Right kidney (tissue), 1 donor: ENCODE results near the gene AKAP1.

Experiments
- DNase-seq: peaks from one replicate; pipeline ENCODE4 v3.0.0-alpha.2; 2016

The AKAP1 gene

DNA sequence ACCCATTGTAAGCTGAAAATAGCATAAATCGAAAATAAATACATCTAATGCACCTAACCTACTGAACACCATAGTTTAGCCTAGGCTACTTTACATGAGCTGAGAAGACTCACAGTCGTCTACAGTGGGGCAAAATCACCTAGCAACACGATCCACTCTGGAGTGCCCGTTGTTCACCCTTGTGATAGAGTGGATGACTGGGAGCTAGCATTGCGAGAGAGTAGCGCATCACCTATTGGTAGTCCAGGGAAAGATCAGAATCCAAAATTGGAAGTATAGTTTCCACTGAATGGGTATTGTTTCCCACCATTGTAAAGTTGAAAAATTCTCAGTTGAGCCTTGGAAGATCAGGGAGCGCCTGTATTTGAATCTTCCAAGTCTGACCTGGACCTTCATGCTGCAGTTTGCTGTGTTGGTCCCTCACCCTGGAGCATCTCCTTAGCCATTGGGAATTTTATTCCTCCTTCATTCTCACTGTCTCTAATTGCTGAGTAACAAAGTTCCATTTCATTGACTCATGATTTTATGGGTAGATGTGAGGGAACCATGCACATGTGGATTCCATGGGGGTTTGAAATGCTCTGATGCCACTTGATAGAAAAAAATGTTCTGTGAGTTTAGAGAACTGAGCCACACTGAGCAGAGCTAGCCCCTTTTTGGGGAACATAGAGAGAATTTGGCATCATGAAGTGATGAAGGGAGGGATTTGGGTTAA, 19.6 kb downstream of the AKAP1 start:
- no peak for DNase-seq

GRCh38 chr17:57105591-57105990, 20.5 kb downstream of the AKAP1 start:
- DNase-seq = no peak

GRCh38 chr17:57106107-57106835, 21.2 kb downstream of the AKAP1 start:
- no peak for DNase-seq

DNA sequence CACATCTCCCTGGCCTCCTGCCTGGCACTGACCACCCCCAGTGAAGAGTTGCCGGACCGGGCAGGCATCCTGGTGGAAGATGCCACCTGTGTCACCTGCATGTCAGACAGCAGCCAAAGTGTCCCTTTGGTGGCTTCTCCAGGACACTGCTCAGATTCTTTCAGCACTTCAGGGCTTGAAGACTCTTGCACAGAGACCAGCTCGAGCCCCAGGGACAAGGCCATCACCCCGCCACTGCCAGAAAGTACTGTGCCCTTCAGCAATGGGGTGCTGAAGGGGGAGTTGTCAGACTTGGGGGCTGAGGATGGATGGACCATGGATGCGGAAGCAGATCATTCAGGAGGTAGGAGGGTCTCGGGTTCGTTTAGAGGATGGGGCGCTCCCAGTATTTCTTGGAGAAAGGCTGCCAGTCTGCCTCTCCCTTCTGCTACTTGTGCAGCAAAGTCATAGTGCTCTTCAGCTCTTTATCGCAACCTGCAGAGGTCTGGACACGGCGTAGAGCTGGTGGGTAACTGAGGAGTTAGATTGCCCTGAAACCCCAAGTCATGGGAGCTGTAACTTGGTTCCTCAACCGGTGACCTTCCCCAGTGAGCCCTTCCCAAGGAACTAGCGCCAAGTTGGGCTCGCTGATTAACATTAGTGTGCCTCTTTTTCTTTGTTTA, 21.9 kb downstream of the AKAP1 start:
- DNase-seq = no peak

DNA sequence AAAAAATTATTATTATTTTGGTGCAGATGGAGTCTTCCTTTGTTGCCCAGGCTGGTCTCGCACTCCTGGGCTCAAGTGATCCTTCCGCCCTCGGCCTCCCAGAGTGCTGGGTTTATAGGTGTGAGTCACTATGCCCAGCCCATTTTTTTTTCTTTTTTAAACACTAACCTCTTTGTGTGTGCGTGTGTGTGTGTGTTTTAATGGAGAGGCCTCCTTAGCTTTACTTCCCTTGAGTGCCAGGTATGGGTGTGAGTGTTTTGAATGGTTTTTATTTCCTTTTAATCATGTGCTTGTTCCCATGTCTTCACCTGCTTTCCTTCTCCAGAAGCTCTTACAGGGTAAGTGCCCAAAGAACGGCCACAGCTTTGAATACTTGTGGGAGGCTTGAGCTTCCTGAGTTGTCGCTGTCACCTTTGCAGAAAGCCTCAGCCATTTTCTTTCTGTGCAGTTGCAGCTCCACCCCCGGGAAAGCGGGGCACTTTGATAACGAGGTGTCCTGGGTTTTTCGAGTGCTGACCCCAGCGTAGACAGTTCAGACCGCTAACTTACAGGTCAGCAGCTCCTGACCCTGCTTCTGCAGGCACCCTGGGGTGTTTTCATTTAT, 22.6 kb downstream of the AKAP1 start:
- no peak for DNase-seq

DNA sequence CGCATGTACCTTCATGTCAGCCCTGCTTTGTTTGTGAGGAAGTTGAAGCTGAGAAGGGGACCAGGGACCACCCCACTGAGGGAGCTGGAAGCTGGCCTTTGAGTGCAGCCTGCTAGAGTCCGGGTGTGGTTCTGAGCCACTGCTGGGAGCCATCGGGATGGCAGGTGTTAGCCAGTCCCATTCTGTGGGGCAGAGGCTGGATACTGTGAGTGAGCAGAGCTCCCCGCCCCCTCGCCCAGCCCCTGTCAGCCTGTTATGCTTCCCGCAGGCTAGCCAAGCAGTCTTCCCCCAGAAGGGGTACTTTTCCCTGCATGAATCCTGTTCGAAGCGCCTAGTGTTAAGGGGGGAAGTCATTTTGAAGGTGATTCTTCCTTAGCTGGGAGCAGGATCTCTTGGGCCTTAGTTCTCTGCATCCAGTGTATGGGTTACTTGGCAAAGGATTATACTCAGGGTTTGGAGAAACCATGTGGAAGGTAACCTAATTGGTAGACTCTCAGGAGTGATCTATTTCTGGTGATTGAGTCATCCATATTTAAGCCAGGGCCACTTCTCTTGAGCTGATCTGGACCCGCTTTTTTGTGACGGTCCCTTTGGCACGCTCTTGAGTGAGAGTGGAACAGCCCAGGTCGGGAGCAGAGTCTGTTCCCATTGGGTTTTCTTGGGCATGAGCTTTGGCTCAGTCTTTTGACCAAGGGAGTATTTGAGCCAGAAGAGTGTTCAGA, 23.8 kb downstream of the AKAP1 start:
- no peak for DNase-seq

DNA sequence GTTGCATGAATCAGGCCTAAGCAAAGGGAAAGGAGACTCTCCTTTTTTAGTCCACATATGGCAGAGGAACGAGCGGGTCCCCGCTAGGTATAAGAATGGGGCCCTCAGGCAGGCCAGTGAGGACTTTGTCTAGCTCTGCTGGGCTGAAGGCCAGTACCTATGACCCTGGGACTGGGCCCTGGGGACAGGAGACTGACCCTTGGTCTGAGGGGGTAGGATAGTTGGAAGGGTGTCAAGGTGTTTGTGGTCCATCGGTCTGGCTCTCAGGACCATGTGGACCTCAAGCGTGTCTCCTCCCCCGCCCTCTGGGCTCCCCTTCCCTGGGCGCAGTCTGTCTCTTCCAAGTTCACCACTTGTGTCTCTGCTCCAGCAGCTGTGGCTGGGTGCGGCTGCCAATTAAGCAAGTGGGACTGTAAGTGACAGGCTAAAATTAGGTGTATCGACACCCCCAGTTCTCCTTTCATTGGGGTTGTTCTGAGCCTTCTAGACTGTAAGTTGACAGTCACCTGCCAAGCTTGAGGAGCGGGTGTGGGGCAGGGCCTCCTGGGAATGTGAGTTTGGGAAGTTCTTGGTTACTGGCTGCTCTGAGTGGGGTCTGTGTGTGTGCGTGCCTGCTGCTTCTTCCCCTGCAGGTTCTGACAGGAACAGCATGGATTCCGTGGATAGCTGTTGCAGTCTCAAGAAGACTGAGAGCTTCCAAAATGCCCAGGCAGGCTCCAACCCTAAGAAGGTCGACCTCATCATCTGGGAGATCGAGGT, 24.5 kb downstream of the AKAP1 start:
- no peak for DNase-seq

- DNase-seq = no peak
These were observed 25.1 kb downstream of the AKAP1 start for GRCh38 chr17:57110152-57110542.

DNA sequence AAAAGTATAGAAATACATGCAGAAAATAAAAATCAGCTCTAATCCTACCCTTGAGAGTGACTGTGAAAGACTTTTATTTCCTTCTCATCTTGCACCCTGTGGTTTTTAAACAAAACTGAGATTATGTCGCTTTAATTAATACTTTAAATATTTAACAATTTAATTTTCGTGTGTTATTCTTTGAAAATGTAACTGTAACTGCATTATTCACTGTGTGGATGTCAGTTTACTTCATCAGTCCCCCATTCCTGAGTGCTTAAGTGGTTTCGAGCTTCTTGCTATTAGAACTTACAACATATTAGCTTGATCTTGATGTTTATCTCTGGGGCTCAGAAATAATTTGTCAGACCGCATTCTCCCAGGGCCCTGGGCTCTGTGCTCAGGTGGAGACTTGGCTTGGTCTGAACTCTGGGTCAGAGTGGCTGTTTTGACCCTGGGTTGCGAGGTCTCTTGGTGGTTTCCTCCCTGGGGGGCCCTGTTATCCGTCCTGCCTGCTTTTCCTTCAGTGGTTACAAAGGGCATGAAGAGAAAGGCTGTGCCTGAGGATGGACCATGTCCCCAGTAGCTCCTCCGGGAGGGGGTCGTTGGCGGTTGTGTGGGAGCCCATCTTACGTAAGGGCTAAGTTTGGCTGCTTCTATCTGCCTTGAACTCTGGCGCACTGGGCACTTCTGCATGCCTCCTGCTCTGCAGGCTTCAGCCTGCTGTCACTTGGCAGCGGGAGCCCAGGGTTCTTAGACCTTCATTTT, 25.7 kb downstream of the AKAP1 start:
- DNase-seq = no peak

DNA sequence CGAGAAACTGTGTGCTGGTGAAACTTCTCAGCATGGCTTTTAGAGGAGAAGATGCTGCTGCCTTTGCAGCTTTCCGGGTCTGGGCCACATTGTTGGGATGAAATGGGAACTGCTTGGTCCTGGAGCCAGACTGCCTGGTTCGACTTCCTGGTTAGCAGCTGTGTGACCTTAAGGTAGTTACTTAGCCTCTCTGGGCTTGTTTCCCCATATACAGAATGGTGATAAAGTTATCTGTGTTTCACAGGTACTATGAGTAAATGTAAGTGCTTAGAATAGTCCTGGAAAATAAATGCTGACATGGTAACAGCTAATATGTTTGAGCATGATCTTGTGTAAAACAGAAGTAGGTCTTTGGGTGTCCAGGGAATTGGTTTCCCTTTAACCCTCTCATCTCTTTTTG, 26.3 kb downstream of the AKAP1 start:
- no peak for DNase-seq

GRCh38 chr17:57113011-57113410, 28.0 kb downstream of the AKAP1 start:
- DNase-seq = no peak

DNA sequence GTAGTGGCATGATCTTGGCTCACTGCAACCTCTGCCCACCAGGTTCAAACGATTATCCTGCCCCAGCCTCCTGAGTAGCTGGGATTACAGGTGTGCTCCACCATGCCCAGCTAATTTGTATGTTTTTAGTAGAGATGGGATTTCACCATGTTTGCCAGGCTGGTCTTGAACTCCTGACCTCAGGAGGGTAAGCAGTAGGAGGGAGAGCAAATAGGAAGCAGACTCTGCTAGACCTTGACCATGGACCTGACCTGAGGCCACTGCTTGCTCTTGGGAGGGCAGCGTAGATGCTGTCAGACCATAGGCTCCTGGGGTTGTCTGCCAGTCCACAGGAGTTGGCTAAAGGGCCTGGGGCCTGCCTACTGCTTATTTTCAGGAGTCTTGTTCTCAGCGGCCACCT, 28.6 kb downstream of the AKAP1 start:
- DNase-seq = no peak

DNA sequence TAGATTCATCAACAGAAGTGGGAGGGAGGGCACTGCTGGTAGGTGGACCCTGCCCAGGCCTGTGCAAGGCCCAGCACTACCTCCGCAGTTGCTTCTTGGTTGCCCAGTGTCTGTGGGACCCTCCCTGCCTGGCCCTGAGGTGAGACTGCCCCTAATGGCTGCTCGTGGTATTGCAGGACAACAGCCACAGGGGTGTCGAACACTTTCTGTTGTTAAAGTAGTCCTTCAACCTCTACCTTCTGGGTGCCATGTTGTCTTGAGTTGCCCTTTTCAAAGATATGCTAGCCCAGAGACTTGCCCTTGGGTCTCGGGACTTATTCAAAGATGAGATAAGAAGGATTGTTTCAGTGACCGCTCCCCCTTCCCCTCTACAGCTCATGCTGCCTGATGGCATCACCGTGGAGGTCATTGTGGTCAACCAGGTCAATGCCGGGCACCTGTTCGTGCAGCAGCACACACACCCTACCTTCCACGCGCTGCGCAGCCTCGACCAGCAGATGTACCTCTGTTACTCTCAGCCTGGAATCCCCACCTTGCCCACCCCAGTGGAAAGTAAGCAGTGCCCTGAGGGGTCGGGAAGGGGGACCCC, 29.1 kb downstream of the AKAP1 start:
- no peak for DNase-seq

GRCh38 chr17:57115377-57115776, 30.3 kb downstream of the AKAP1 start:
- DNase-seq = no peak

DNA sequence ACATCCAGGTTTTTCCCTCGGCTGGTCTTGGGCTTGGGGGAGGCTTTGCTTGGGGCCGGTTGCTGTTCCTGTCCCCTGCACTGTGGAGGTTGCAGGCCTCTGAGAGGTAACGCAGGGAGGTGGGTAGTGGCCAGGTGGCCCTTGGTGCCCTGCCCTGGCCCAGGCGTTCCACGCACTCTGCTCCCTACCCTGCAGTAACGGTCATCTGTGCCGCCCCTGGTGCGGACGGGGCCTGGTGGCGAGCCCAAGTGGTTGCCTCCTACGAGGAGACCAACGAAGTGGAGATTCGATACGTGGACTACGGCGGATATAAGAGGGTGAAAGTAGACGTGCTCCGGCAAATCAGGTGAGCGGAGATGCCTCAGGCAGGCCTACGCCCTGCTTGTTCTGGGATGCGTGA, 30.9 kb downstream of the AKAP1 start:
- DNase-seq = no peak

- no peak for DNase-seq
These were observed 32.8 kb downstream of the AKAP1 start for GRCh38 chr17:57117798-57118197.

DNA sequence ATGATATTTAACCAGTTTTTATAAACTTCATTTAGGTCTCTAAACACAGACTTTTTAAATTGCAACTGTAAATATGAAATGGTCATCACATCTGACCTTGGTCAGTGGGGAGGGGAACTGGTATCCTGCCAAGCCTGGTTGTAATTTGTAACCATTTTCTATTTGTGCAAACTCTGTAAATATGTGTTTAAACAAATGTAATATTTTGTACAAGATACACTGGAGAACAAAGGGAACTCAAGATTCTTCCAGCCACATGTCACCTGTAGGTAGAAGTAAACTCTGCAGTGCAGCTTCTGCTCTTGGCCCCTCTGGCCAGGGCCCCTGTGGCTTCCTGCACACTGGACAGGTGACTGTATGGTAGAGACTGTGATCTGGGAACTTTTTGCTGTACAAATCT, 35.8 kb downstream of the AKAP1 start:
- no peak for DNase-seq

DNA sequence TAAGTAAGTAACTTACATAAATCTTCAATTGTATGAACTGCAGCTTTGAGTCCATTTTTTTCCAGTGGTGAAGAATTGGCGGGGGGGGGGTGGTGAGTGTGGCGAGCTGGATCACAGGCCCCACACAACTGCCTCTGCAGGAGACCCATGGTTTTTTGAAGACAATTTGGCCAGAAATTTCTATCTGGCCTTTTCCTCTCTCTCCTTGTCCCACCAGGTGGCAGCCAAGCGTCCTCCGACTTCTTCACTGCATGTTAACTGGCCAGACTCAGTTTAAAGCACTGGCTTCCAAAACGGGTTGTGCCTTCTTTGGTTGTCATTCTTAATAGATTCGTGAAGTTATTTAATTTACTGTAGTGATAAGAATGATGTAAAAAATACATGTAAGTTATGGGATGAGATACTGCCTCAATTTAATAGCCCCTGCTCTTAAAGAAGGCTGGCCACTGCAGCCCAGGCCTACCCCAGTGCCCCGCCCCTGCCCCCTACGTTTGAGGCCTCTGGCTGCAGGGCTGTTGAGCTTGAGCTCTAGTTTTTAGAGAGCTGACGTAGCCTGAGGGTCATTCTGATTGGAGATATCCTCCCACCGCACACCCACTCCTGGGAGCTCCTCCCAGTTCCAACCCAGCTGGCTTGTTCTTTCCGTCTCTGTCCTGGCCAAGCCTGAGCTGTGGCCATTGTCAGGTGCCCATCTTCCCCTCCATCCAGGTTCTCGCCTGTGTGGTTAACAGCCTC, 36.4 kb downstream of the AKAP1 start:
- no peak for DNase-seq

- no peak for DNase-seq
These were observed 39.0 kb downstream of the AKAP1 start for GRCh38 chr17:57124053-57124452.

GRCh38 chr17:57125406-57125805, 40.4 kb downstream of the AKAP1 start:
- DNase-seq = no peak
